ENCODE results near the gene MCAT. TPM values are rescaled to one million over a fixed set of nuclear protein-coding genes. Genes with fewer than 3 reads are reported as not detected.

Gene MCAT
- total and polyA plus RNA-seq, 12 donors, result 16.9 to 92.9 (median 27.7) TPM

GRCh38 chr22:43088984-43089717 lies 54.0 kb downstream of the MCAT start, which contains the start of gene TTLL1:
Gene TTLL1, minus strand, starts transcription at chr22:43089391. Its CDS starts 13,805 bp downstream, at chr22:43075586.
- WGBS, 4 donors, result 3 to 13% (median 5%) methylated on average over 18 to 64 of the region's 64 CpGs
- Histone ChIP-seq H3K9me3 (replicated peaks in 1 of 3) (no peaks in the 10 kb centered on the region), H3K4me3 (peak within 1 kb of the TSS in 3 of 4 donors; percentile 25 to 91 (median 58)), H3K27me3 (no peaks in the 10 kb centered on the region), H3K4me1 (replicated peaks in 1 of 2) (peaks cover 0 to 12% of the 10 kb centered on the region in 2 donors), H3K27ac (peak within 1 kb of the TSS in 4 of 5 donors; percentile 18 to 86 (median 56)), H3K36me3 (replicated peaks in 1 of 2) (no peaks in the 10 kb centered on the region)
- peak; percentile 87 to 94 (median 91) for DNase-seq
- peak in 4 of 6 experiments; percentile 5 to 48 (median 30) for TF ChIP-seq CTCF (IDR thresholded peaks at IDR 0.05)
- peak in 1 of 2 donors; percentile 59 for TF ChIP-seq POLR2A (IDR thresholded peaks at IDR 0.05)
- intact Hi-C loops (cut with DNase I), result no loop called here

GRCh38 chr22:43088627-43088983 lies 54.6 kb downstream of the MCAT start:
- DNase-seq, result no peak
- intact Hi-C loops (cut with DNase I), result no loop called here
- peaks cover 0 to 12% of the 10 kb centered on the region in 2 donors for H3K4me1 ChIP-seq (replicated peaks in 1 of 2)
- WGBS, 4 donors, result 50 to 66% (median 57%) methylated on average over 9 of the region's 9 CpGs
- H3K27ac ChIP-seq, result peak overlapping the region in 2 of 5 donors; percentile 19 to 61
- no peaks in the 10 kb centered on the region for H3K36me3 ChIP-seq (replicated peaks in 1 of 2)
- TF ChIP-seq CTCF (IDR thresholded peaks at IDR 0.05), result no peak
- TF ChIP-seq POLR2A (IDR thresholded peaks at IDR 0.05), result no peak
- H3K9me3 ChIP-seq (replicated peaks in 1 of 3), result no peaks in the 10 kb centered on the region
- H3K27me3 ChIP-seq, result no peaks in the 10 kb centered on the region
- H3K4me3 ChIP-seq, result peak overlapping the region in 3 of 4 donors; percentile 25 to 91 (median 58)

GRCh38 chr22:43085658-43086606 lies 57.3 kb downstream of the MCAT start:
- Histone ChIP-seq H3K4me3 (no peak overlapping the region), H3K36me3 (replicated peaks in 1 of 2) (no peaks in the 10 kb centered on the region), H3K9me3 (replicated peaks in 1 of 3) (no peaks in the 10 kb centered on the region), H3K4me1 (replicated peaks in 1 of 2) (peaks cover 0 to 12% of the 10 kb centered on the region in 2 donors), H3K27me3 (no peaks in the 10 kb centered on the region), H3K27ac (no peak overlapping the region)
- intact Hi-C loops (cut with DNase I), result no loop called here
- no peak for DNase-seq
- TF ChIP-seq CTCF (IDR thresholded peaks at IDR 0.05) (no peak), POLR2A (IDR thresholded peaks at IDR 0.05) (no peak)
- 88 to 89% (median 89%) methylated on average over 19 of the region's 19 CpGs for WGBS, 4 donors

Other genes with a start within 250 kb of the MCAT start
- 100 to 1,000 TPM in 6 of 9 donors, 10 to 100 TPM in 3; 77.9 to 186 (median 123) TPM for gene PACSIN2, start 128.2 kb downstream of the MCAT start, total RNA-seq
- gene PACSIN2, start 128.2 kb downstream of the MCAT start, polyA plus RNA-seq, result 100 to 1,000 TPM in 1 of 3 donors, 10 to 100 TPM in 2; 29.8 to 152 (median 36.5) TPM
- 10 to 100 TPM in 3 of 9 donors, 1 to 10 TPM in 6; 5.8 to 14.1 (median 8.5) TPM for gene TTLL1, start 54.0 kb downstream of the MCAT start, total RNA-seq
- 10 to 100 TPM in 1 of 3 donors, 1 to 10 TPM in 2; 5.0 to 12.9 (median 7.0) TPM for gene TTLL1, start 54.0 kb downstream of the MCAT start, polyA plus RNA-seq
- 1 to 10 TPM; 1.7 to 7.4 (median 2.9) TPM for gene BIK, start 32.6 kb downstream of the MCAT start, total RNA-seq
- 1 to 10 TPM in 2 of 3 donors, not detected in 1; 3.1 to 3.4 TPM for gene BIK, start 32.6 kb downstream of the MCAT start, polyA plus RNA-seq
- 100 to 1,000 TPM in 8 of 9 donors, 10 to 100 TPM in 1; 16.8 to 881 (median 233) TPM for gene TSPO, start 8.2 kb upstream of the MCAT start, total RNA-seq
- gene TSPO, start 8.2 kb upstream of the MCAT start, polyA plus RNA-seq, result 100 to 1,000 TPM in 2 of 3 donors, 1 to 10 TPM in 1; 7.8 to 351 (median 182) TPM
- 10 to 100 TPM; 36.5 to 85.2 (median 67.2) TPM for gene TTLL12, start 43.7 kb upstream of the MCAT start, total RNA-seq
- 10 to 100 TPM; 22.6 to 40.0 (median 22.8) TPM for gene TTLL12, start 43.7 kb upstream of the MCAT start, polyA plus RNA-seq
- 10 to 100 TPM in 6 of 9 donors, 1 to 10 TPM in 3; 1.4 to 34.0 (median 11.2) TPM for gene SCUBE1, start 200.0 kb upstream of the MCAT start, total RNA-seq
- 1 to 10 TPM; 2.7 to 5.3 (median 4.2) TPM for gene SCUBE1, start 200.0 kb upstream of the MCAT start, polyA plus RNA-seq

Measured in adrenal gland (tissue), 12 donors.